Glomerular visceral epithelial cell (primary cell): ENCODE data around the gene MMRN2.
A peak's percentile ranks its signal among the peaks of the same experiment; 100 is the strongest.
"Not testable (repeated sequence)": the region's sequence is repeated elsewhere in the genome, so short reads cannot be mapped to it uniquely, and the experiment has no call there.

ENCODE experiments used
- DNase-seq: peaks from one replicate; pipeline ENCODE4 v3.0.0-alpha.2; 2016; ENCODE audit errors: extremely low spot score

Gene MMRN2, protein sequence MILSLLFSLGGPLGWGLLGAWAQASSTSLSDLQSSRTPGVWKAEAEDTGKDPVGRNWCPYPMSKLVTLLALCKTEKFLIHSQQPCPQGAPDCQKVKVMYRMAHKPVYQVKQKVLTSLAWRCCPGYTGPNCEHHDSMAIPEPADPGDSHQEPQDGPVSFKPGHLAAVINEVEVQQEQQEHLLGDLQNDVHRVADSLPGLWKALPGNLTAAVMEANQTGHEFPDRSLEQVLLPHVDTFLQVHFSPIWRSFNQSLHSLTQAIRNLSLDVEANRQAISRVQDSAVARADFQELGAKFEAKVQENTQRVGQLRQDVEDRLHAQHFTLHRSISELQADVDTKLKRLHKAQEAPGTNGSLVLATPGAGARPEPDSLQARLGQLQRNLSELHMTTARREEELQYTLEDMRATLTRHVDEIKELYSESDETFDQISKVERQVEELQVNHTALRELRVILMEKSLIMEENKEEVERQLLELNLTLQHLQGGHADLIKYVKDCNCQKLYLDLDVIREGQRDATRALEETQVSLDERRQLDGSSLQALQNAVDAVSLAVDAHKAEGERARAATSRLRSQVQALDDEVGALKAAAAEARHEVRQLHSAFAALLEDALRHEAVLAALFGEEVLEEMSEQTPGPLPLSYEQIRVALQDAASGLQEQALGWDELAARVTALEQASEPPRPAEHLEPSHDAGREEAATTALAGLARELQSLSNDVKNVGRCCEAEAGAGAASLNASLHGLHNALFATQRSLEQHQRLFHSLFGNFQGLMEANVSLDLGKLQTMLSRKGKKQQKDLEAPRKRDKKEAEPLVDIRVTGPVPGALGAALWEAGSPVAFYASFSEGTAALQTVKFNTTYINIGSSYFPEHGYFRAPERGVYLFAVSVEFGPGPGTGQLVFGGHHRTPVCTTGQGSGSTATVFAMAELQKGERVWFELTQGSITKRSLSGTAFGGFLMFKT

GRCh38 chr10:86957471-86958115, at the start of gene MMRN2:
TSS of gene MMRN2 (minus strand) at chr10:86957615. CDS start at chr10:86957541, 74 bp downstream.
- DNase-seq = no peak

- DNase-seq = not testable (repeated sequence)
Observed at GRCh38 chr10:87007124-87007523, 49.7 kb upstream of the MMRN2 start.

GRCh38 chr10:87000491-87000890, 43.1 kb upstream of the MMRN2 start:
- no peak for DNase-seq

GRCh38 chr10:86999802-87000403, 42.5 kb upstream of the MMRN2 start:
- not testable (repeated sequence) for DNase-seq

DNA sequence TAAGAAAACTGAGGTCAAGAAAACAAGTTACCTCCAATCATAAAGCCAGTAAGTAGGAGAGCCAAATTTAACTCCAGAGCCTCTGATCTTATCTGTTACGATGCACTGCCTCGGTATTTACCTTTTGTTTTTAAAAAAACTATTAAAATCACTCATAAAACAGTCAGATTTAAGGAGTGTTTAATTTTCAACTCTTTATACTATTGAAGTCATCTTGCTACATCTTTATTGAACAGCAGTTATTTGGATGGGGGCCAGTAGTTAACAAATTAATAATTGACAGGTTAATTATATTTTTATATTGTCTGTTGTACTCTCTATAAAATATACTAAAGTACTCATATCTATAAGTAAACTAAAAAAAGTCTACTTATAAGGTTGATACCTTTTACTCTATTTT, 35.5 kb upstream of the MMRN2 start:
- DNase-seq = no peak

- DNase-seq = no peak
Observed at GRCh38 chr10:86992456-86992855, 35.0 kb upstream of the MMRN2 start.

GRCh38 chr10:86991362-86991761, 33.9 kb upstream of the MMRN2 start:
- DNase-seq = not testable (repeated sequence)

DNA sequence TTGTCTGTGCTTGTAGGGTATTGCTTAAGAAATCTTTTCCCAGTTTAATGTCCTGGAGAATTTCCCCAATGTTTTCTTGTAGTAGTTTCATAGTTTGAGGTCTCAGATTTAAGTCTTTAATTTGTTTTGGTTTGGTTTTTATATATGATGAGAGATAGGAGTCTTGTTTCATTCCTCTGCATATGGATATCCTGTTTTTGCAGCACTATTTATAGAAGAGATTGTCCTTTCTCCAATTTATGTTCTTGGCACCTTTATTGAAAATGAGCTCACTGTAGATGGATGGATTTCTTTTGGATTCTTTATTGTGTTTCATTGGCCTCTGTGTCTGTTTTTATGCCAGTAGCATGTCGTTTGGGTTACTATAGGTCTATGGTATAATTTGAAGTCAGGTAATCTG, 31.1 kb upstream of the MMRN2 start:
- no peak for DNase-seq

- not testable (repeated sequence) for DNase-seq
Observed at GRCh38 chr10:86984498-86984897, 27.1 kb upstream of the MMRN2 start.

DNA sequence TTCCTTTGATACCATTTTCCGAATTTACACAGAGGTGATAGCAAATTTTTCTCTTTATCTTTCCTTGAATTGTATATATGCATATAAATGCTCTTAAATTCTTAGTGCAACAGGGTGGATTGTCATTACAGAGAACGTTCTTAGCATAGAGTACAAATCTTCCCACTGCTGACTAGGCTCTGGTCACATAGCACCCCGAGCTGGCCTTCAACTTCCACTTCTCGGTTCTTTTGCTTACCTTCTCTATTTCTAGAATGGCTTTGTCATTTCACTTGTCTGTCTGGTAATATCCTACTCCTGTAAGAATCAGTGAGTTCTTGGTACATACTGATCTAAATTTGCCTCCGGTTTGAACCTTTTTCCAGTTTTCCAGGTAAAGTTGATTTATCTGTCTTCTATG, 24.3 kb upstream of the MMRN2 start:
- DNase-seq = no peak

GRCh38 chr10:86981020-86981419, 23.6 kb upstream of the MMRN2 start:
- DNase-seq = not testable (repeated sequence)

- DNase-seq = no peak
Observed at GRCh38 chr10:86979977-86980448, 22.6 kb upstream of the MMRN2 start.

DNA sequence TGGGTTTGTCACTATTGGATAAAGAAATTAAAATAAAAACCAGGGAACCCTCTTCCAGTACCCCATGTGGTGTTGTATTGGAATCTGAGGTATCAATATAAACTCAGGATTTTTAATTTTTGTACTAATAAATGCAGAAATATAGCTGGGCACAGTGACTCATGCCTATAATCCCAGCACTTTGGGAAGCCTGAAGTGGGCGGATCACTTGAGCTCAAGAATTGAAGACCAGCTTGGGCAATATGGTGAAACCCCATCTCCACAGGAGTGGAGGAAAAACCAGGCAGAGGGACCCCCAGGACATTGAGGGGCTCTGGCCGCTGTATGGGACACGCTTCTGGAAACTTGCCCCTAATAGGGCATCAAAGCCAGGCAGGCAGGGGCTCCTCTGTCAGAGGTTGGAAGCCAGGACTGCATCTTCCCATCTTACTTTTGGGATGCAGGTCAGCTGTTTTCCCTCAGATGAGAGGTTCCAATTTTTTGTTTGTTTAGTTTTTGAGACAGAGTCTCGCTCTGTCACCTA, 21.9 kb upstream of the MMRN2 start:
- no peak for DNase-seq

- not testable (repeated sequence) for DNase-seq
Observed at GRCh38 chr10:86978457-86978856, 21.0 kb upstream of the MMRN2 start.

- no peak for DNase-seq
Observed at GRCh38 chr10:86976362-86977056, 19.1 kb upstream of the MMRN2 start.

GRCh38 chr10:86974484-86974883, 17.1 kb upstream of the MMRN2 start:
- no peak for DNase-seq

DNA sequence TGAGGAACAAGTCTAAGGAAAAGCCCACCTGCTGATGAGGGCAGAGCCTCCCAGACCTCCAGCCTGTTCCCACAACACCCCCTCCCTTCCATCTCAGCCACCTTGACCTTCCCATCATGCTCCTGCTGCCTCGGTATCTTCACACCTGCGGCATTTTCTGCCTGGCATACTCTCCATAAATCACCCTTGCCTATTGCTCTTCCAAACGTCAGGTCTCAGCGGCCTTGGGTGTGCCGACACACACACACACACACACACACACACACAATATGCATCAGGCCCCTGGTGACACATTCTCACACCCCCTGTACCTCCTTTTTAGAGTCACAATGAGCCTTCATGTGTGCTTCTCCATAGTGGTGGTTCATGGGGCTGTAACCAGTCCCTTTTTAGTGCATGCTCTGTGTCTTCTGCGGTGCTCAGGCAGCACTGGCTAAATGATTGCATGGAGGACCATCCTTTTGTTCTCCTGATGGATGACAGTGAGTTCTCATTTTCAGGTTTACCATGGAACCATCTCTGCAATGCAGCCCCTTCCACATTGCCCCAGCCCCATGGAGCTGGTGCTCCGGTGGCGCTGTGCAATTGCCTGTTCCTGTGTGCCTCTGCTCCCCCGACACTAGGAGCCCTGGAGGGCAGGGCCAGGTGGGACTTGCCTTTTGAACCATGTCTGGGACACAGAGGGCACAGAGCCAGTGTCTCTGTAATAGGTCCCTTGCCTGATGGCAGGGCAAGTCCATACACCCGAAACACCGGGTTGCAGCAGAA, 15.4 kb upstream of the MMRN2 start:
- DNase-seq = no peak

DNA sequence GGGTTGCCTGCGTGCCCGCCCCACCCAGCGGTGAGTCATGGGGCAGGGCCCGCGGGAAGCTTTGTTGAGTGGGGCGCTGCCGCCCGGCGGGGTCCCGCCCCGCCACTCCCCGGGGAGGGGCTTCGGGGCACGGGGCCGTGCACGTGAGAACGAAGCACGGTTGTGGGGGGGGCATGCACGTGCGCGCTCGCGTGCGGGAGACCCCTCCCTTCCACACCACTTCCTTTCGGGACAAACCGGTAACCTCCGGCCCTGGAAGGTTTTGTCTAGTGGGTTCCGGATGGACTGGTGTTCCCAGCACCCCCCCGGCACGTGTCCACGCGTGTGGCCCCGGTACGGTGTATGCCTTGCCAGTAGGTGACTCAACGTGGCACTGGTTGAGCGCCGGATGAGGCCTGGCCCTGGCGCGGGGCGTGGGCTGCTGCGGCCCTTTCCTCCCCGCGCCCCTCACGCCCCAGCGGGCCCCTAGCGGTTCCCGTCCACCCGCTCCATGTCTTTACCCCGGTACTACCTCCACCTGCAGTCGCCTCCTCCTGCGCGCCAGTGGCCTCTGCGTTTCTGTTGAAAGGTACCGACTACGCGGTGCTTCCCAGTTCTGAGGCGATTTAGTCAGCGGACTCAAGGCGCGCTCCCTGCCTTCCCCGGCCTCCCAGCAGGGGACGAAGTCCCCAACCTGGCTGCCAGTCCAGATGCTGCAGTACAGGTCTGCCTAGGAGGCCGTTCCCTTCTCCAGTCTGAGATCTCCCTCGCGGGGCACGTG, 14.0 kb upstream of the MMRN2 start:
- DNase-seq = peak; percentile 94

- DNase-seq = no peak
Observed at GRCh38 chr10:86970982-86971231, 13.5 kb upstream of the MMRN2 start.
